ENCODE results near the gene MLLT3. TPM values are rescaled to one million over a fixed set of nuclear protein-coding genes. Genes with fewer than 3 reads are reported as not detected.
A peak's percentile ranks its signal among the peaks of the same experiment; 100 is the strongest.

Gene MLLT3
- total RNA-seq, 2 donors from 2014 or later: 13.1 to 22.0 TPM

DNA sequence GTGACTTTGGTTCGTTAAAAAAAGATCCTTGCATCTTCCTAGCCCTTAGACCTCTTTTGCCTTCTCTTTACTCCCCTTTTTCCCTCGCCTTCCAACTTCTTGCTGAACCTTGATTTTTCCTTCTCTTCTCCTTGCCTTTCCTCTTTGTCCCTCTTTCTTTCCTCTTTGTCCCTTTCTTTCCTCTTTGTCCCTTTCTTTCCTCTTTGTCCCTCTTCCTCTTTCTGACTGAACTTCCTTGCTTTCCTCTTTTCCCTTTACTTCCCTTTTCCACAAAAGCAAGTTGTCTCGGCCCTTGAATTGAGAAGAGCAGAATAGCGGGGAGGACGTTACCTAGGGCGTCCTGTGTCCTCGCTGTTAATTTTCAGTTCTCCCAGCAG lies 1.4 kb upstream of the MLLT3 start:
- Histone ChIP-seq H3K36me3 (no peaks in the 10 kb centered on the region), H3K27ac (peak overlapping the region; percentile 87 to 90), H3K27me3 (replicated peaks; ENCODE audit: insufficient read depth) (no peaks in the 10 kb centered on the region), H3K4me1 (replicated peaks) (peaks cover 2% of the 10 kb centered on the region), H3K4me3 (peak overlapping the region; percentile 80 to 90), H3K9me3 (no peaks in the 10 kb centered on the region)
- TF ChIP-seq, protein P1, sequence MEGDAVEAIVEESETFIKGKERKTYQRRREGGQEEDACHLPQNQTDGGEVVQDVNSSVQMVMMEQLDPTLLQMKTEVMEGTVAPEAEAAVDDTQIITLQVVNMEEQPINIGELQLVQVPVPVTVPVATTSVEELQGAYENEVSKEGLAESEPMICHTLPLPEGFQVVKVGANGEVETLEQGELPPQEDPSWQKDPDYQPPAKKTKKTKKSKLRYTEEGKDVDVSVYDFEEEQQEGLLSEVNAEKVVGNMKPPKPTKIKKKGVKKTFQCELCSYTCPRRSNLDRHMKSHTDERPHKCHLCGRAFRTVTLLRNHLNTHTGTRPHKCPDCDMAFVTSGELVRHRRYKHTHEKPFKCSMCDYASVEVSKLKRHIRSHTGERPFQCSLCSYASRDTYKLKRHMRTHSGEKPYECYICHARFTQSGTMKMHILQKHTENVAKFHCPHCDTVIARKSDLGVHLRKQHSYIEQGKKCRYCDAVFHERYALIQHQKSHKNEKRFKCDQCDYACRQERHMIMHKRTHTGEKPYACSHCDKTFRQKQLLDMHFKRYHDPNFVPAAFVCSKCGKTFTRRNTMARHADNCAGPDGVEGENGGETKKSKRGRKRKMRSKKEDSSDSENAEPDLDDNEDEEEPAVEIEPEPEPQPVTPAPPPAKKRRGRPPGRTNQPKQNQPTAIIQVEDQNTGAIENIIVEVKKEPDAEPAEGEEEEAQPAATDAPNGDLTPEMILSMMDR (IDR thresholded peaks at IDR 0.05): no peak
- TF ChIP-seq POLR2AphosphoS5 (IDR thresholded peaks at IDR 0.05) (no peak), POLR2A (IDR thresholded peaks at IDR 0.05) (no peak)
- intact Hi-C loops (cut with DNase I): loop anchor here (2.0 to 10.0 kb wide), 7 partner anchors 59 to 697 kb away; partner anchors contain the start of gene FOCAD
- no peak for DNase-seq (ENCODE audit: low spot score)
- 28% methylated on average over 7 of the region's 7 CpGs for WGBS

- Histone ChIP-seq H3K4me1 (replicated peaks) (peaks cover 2% of the 10 kb centered on the region), H3K4me3 (peak overlapping the region; percentile 80 to 90), H3K9me3 (no peaks in the 10 kb centered on the region), H3K36me3 (no peaks in the 10 kb centered on the region), H3K27me3 (replicated peaks; ENCODE audit: insufficient read depth) (no peaks in the 10 kb centered on the region), H3K27ac (peak overlapping the region; percentile 87 to 90)
- under 1% methylated on average over 40 of the region's 40 CpGs for WGBS
- DNase-seq (ENCODE audit: low spot score): peak; percentile 21
- intact Hi-C loops (cut with DNase I): loop anchor here (2.0 to 10.0 kb wide), 5 partner anchors 59 to 696 kb away; partner anchors contain the start of gene FOCAD
- TF ChIP-seq POLR2A (IDR thresholded peaks at IDR 0.05) (no peak), POLR2AphosphoS5 (IDR thresholded peaks at IDR 0.05) (no peak)
- TF ChIP-seq, protein P1 (IDR thresholded peaks at IDR 0.05): peak in 2 of 4 experiments; percentile 4 to 17
Measured at GRCh38 chr9:20623021-20623747, 885 bp upstream of the MLLT3 start.

DNA sequence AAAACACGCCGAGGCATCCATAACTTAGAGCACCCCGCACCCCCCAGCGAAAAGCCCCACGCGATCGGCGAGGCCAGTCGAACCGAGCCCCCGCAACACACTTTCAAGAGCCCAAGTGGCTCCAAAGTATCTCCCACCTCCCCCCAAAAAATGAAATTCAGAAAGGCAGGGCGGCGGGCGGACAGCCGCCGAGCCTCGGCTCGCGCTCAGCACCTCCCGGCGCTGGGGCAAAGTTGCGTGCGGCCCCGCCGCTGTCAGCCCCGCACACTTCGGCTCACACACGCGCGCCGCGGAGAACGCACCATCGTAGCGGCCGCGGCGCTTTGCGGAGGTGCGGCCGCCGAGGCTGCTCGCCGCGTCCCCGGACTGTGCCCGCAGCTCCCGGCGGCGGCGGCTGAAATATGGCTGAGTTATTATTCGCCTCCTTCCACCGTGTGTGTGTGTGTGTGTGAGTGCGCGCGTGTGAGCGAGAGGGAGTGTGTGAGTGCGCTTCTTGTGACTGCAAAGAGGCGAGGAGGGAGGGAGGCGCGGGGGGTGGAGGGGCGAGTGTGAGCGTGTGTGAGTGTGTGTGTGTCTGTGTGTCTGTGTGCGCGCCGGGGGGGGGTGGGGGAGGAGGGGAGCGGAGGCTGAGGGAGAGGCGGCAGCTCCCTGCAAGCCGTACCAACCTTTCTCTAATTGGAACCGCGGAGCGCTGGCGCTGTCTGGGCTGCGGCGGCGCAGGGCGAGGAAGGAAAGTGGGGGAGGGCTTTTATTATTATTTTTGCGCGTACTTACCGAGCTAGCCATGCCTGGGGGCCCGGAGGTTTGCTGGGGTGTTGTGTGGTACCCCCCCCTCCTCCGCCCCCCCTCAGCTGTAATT lies 599 bp downstream of the MLLT3 start:
- H3K27me3 ChIP-seq (replicated peaks; ENCODE audit: insufficient read depth): no peaks in the 10 kb centered on the region
- H3K27ac ChIP-seq: peak overlapping the region; percentile 87 to 90
- no peaks in the 10 kb centered on the region for H3K9me3 ChIP-seq
- no peaks in the 10 kb centered on the region for H3K36me3 ChIP-seq
- peaks cover 2% of the 10 kb centered on the region for H3K4me1 ChIP-seq (replicated peaks)
- no peak for TF ChIP-seq POLR2AphosphoS5 (IDR thresholded peaks at IDR 0.05)
- TF ChIP-seq, protein P1 (IDR thresholded peaks at IDR 0.05): no peak
- TF ChIP-seq POLR2A (IDR thresholded peaks at IDR 0.05): no peak
- H3K4me3 ChIP-seq: peak overlapping the region; percentile 80 to 90
- intact Hi-C loops (cut with DNase I): loop anchor here (2.0 to 10.0 kb wide), 5 partner anchors 61 to 695 kb away; partner anchors contain the start of gene FOCAD
- DNase-seq (ENCODE audit: low spot score): peak; percentile 58
- WGBS: under 1% methylated on average over 80 of the region's 82 CpGs

DNA sequence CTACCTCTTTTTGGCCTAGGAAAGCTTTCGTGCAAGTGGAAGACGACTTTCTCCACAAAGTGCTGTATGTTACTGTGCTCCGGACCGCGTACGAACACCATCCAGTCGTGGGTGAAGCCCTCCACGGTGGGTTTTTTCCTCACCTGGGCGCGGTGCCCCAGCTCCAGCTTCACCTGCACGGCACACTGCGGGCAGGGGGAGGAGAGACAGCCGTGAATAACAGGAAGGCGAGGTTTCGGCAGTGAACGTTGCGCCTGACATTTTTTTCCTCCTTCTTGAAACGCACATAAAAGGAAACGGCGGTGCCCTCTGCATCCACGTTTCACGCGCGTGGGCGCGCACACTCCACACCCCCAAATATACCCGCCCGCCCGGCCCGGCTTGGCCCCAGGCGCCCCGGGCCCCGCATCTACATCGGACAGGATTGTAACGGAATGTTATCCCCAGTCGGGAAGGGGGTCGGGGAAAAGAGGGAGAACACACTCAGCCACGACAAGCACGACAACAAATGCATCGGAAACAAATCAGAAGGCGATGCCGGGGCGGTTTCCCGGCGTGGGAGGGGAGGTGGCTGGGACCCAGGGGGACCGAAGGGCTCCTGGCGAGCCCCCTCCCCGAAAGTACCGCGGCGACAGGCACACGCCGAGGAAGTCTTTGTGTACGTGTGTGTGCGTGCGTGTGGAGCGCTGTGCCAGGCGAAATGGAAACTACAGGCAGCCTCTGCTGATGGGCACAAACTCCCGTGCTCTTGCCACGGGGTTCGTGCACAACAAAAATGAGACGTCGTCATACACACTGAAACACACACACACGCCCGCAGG lies 1.4 kb downstream of the MLLT3 start:
- TF ChIP-seq, protein P1 (IDR thresholded peaks at IDR 0.05): no peak
- TF ChIP-seq POLR2A (IDR thresholded peaks at IDR 0.05): no peak
- peak; percentile 3 for TF ChIP-seq POLR2AphosphoS5 (IDR thresholded peaks at IDR 0.05)
- H3K27ac ChIP-seq: peak overlapping the region; percentile 87 to 90
- no peaks in the 10 kb centered on the region for H3K36me3 ChIP-seq
- H3K27me3 ChIP-seq (replicated peaks; ENCODE audit: insufficient read depth): no peaks in the 10 kb centered on the region
- H3K9me3 ChIP-seq: no peaks in the 10 kb centered on the region
- 1% methylated on average over 64 of the region's 65 CpGs for WGBS
- peak; percentile 45 for DNase-seq (ENCODE audit: low spot score)
- intact Hi-C loops (cut with DNase I): loop anchor here (5.0 to 10.0 kb wide), 4 partner anchors 61 to 474 kb away; partner anchors contain the start of gene FOCAD
- H3K4me3 ChIP-seq: peak overlapping the region; percentile 80 to 90
- peaks cover 2% of the 10 kb centered on the region for H3K4me1 ChIP-seq (replicated peaks)

Data from prostate gland (tissue), 2 donors.